Liver (tissue), 3 donors: ENCODE results near the gene SYT17.

Source experiments
- CTCF ChIP-seq: fragments of 150-350 bp; IDR thresholded peaks from 2 replicates; pipeline ENCODE4 v1.5.1; 2017; ENCODE audit warnings: improper control_type of control experiment, low read depth, low read length; ENCODE audit not compliant: missing input control
- EGR1 ChIP-seq, 2 donors: IDR thresholded peaks; 2 replicates each; pipeline ENCODE4 v1.6.1; 2016 to 2018; ENCODE audit warnings: antibody characterized with exemption in 2 of 2, low read depth in 2 of 2
- FOXA2 ChIP-seq: IDR thresholded peaks from 2 replicates; pipeline ENCODE4 v1.6.1; 2016; ENCODE audit warnings: antibody characterized with exemption
- GABPA ChIP-seq, 2 donors: IDR thresholded peaks in 1 of 2; conservative IDR thresholded peaks in 1 of 2; 2 replicates each; pipeline ENCODE4 v1.6.1; 2016; ENCODE audit warnings: antibody characterized with exemption in 2 of 2, mild to moderate bottlenecking in 1 of 2, moderate library complexity in 1 of 2
- HNF4G ChIP-seq: IDR thresholded peaks from 2 replicates; pipeline ENCODE4 v1.6.1; 2016; ENCODE audit warnings: antibody characterized with exemption
- MAX ChIP-seq: IDR thresholded peaks from 2 replicates; pipeline ENCODE4 v1.6.1; 2016; ENCODE audit warnings: antibody characterized with exemption
- NR2F2 ChIP-seq: IDR thresholded peaks from 2 replicates; pipeline ENCODE4 v1.6.1; 2016; ENCODE audit warnings: antibody characterized with exemption
- RAD21 ChIP-seq, 2 donors: IDR thresholded peaks; 2 replicates each; pipeline ENCODE4 v1.6.1; 2016; ENCODE audit warnings: antibody characterized with exemption in 2 of 2, mild to moderate bottlenecking in 2 of 2
- TAF1 ChIP-seq: conservative IDR thresholded peaks from 2 replicates; pipeline ENCODE4 v1.6.1; 2016; ENCODE audit warnings: antibody characterized with exemption, mild to moderate bottlenecking
- YY1 ChIP-seq: IDR thresholded peaks from 2 replicates; pipeline ENCODE4 v1.6.1; 2016; ENCODE audit warnings: antibody characterized with exemption, mild to moderate bottlenecking
- TF ChIP-seq, protein P1 (sequence below): IDR thresholded peaks from 2 replicates; pipeline ENCODE4 v1.6.1; 2016; ENCODE audit warnings: antibody characterized with exemption
- TF ChIP-seq, protein P2 (sequence below): IDR thresholded peaks from 2 replicates; pipeline ENCODE4 v1.6.1; 2016; ENCODE audit warnings: antibody characterized with exemption, mild to moderate bottlenecking
- TF ChIP-seq, protein P3 (sequence below): IDR thresholded peaks from 2 replicates; pipeline ENCODE4 v1.6.1; 2016; ENCODE audit warnings: antibody characterized with exemption
- donor health status: healthy.
- donor health status: healthy.

DNA sequence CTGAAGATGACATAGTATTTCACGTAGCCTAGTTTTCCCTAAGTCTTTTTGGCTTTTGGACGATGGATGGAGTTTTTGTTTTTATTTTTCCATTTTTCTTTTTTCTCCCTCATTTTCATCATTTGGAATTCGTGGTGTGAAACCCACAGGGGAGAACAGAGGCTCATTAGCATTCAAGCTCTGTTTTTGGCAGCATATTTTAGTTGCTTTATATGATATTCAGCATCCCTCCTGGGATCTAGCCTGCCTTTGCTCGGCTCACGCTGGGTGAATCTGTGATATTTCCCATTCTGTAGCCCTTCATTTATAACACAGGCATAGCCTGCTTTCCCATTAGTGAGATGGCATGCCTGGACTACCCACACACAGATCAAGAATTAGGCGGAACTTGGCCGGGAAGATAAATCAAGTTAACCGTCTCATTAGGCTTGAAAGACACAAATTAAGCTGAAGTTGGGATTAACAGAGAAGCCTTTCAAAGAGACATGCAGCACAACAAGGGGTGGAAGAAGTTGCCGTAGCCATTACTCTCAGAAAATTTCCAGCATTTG lies 97.4 kb downstream of the SYT17 start:
- TF ChIP-seq TAF1: no peak
- no peak for TF ChIP-seq CTCF
- TF ChIP-seq MAX: no peak
- TF ChIP-seq, protein P1, sequence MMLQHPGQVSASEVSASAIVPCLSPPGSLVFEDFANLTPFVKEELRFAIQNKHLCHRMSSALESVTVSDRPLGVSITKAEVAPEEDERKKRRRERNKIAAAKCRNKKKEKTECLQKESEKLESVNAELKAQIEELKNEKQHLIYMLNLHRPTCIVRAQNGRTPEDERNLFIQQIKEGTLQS: no peak
- TF ChIP-seq, protein P2, sequence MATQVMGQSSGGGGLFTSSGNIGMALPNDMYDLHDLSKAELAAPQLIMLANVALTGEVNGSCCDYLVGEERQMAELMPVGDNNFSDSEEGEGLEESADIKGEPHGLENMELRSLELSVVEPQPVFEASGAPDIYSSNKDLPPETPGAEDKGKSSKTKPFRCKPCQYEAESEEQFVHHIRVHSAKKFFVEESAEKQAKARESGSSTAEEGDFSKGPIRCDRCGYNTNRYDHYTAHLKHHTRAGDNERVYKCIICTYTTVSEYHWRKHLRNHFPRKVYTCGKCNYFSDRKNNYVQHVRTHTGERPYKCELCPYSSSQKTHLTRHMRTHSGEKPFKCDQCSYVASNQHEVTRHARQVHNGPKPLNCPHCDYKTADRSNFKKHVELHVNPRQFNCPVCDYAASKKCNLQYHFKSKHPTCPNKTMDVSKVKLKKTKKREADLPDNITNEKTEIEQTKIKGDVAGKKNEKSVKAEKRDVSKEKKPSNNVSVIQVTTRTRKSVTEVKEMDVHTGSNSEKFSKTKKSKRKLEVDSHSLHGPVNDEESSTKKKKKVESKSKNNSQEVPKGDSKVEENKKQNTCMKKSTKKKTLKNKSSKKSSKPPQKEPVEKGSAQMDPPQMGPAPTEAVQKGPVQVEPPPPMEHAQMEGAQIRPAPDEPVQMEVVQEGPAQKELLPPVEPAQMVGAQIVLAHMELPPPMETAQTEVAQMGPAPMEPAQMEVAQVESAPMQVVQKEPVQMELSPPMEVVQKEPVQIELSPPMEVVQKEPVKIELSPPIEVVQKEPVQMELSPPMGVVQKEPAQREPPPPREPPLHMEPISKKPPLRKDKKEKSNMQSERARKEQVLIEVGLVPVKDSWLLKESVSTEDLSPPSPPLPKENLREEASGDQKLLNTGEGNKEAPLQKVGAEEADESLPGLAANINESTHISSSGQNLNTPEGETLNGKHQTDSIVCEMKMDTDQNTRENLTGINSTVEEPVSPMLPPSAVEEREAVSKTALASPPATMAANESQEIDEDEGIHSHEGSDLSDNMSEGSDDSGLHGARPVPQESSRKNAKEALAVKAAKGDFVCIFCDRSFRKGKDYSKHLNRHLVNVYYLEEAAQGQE: no peak
- TF ChIP-seq, protein P3, sequence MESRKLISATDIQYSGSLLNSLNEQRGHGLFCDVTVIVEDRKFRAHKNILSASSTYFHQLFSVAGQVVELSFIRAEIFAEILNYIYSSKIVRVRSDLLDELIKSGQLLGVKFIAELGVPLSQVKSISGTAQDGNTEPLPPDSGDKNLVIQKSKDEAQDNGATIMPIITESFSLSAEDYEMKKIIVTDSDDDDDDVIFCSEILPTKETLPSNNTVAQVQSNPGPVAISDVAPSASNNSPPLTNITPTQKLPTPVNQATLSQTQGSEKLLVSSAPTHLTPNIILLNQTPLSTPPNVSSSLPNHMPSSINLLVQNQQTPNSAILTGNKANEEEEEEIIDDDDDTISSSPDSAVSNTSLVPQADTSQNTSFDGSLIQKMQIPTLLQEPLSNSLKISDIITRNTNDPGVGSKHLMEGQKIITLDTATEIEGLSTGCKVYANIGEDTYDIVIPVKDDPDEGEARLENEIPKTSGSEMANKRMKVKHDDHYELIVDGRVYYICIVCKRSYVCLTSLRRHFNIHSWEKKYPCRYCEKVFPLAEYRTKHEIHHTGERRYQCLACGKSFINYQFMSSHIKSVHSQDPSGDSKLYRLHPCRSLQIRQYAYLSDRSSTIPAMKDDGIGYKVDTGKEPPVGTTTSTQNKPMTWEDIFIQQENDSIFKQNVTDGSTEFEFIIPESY: no peak
- no peak for TF ChIP-seq GABPA (IDR thresholded peaks at IDR 0.05 in 1 of 2, conservative IDR thresholded peaks at IDR 0.05 in 1 of 2)
- no peak for TF ChIP-seq EGR1 (IDR thresholded peaks at IDR 0.05; ENCODE audit: low read depth in 2 of 2)
- no peak for TF ChIP-seq RAD21 (IDR thresholded peaks at IDR 0.05)
- no peak for TF ChIP-seq HNF4G
- no peak for TF ChIP-seq FOXA2
- TF ChIP-seq NR2F2: no peak
- no peak for TF ChIP-seq YY1
